NCI-H2081 (cell line): ENCODE results near the gene PHACTR3.
"Not testable (repeated sequence)": the region's sequence is repeated elsewhere in the genome, so short reads cannot be mapped to it uniquely, and the experiment has no call there.

ENCODE experiments used
- DNase-seq, 2 experiments: peaks; one replicate each; lab custom pipeline; 2025; lab: John Stamatoyannopoulos, UW

The PHACTR3 gene

DNA sequence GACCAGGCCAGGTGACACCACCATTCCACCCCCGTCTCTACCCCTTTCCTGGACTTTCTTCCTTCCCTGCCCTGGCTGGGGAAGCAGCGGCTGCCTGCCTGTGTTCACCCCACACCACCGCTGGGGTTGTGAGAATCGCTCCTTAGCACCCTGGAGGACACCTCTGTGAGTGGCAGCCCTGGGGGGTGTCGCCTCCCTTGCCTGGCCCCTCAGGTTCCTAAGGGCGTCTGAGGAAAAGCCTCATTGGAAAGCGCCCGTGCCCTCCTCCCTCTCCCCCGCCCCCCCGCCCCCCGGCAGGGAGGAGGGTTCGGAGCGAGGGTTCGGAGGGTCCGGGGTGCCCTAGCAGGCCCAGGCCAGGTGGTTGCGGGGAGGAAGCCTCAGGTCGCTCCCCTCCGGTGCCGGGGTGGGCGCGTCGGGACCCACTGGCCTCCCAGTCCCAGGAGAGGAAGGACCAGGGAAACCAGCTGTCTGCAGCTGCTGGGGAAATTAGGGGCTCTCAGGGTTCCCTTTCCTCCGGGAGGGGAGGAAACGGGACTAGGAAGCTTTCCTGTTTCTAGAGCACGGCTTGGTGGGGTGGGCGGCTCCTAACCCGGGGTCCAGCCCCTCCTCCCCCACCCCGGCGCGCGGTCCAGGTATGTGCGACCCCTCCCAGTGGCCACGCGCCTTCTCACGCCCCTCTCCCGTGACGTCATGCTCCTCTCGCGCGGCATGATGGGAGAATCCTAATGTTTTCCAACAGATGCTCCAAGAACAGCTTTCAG lies at the start of gene PHACTR3:
Gene PHACTR3 (plus strand): TSS at position 760 of the 761 bp plus-strand sequence. CDS start 475 bp downstream, outside the sequence.
- DNase-seq = no peak

GRCh38 chr20:59557733-59558529 lies 46.4 kb upstream of the PHACTR3 start:
- not testable (repeated sequence) for DNase-seq

- DNase-seq = no peak
Observed at GRCh38 chr20:59559024-59559817, 45.1 kb upstream of the PHACTR3 start.

DNA sequence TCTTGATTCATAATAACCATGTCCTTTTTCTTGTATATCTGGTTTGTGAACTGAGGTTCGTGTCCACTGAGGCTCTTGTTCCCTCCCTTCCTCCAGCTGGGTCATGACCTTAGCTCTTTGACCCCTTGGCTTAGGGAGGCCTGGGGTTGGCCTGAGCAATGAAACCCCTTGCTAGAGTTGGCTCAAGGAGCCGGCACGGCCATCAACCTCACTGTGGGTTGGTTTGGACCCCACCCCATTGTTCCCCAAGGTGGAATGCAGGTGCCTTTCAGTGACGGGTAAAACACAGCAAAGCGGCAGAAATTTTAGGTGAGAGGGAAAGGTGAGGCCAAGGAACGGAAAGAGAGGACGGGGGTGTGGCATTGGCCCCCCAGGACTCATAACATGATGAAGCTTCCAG lies 44.5 kb upstream of the PHACTR3 start:
- no peak for DNase-seq

GRCh38 chr20:59560588-59561227 lies 43.6 kb upstream of the PHACTR3 start:
- DNase-seq = no peak

DNA sequence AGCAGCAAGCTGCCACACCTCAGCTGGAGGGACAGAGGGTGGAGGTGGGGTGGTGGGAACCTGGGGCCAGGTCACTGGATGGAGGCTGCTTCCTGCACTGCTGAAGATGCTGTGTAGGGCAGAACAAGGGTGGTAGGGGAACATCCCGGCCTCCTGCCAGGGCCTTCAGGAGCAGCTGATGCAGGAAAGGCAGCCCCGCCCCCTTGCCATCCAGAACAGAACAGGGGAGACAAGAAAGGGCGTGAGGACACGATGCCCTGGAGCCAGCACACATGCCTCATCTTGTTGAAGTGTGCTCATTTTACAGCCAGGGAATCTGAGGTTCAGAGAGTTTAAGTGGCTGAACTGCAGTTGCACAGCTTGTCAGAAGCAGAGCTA lies 43.1 kb upstream of the PHACTR3 start:
- DNase-seq = no peak

GRCh38 chr20:59561614-59562277 lies 42.6 kb upstream of the PHACTR3 start:
- no peak for DNase-seq

DNA sequence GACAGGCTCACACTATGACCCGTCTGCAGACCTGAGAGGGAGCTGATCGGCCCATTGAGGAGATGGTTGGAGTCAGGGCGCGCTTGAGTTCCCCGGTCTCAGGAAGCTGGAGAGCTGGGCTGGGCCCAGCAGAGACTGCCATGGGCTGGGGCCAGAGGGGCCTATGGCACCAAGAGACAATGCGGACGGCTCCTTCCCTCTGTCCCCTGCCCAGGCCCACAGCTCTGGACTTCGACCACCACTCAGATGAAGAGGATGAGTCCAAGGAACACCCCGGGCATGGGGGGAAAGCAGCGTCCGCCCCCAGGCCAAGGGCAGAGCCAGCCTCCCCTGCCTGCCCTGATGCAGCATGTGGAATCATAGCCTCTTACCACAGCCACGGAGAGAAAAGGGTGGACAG lies 40.2 kb upstream of the PHACTR3 start:
- DNase-seq = no peak

- DNase-seq = no peak
Observed at GRCh38 chr20:59564943-59565342, 39.4 kb upstream of the PHACTR3 start.

DNA sequence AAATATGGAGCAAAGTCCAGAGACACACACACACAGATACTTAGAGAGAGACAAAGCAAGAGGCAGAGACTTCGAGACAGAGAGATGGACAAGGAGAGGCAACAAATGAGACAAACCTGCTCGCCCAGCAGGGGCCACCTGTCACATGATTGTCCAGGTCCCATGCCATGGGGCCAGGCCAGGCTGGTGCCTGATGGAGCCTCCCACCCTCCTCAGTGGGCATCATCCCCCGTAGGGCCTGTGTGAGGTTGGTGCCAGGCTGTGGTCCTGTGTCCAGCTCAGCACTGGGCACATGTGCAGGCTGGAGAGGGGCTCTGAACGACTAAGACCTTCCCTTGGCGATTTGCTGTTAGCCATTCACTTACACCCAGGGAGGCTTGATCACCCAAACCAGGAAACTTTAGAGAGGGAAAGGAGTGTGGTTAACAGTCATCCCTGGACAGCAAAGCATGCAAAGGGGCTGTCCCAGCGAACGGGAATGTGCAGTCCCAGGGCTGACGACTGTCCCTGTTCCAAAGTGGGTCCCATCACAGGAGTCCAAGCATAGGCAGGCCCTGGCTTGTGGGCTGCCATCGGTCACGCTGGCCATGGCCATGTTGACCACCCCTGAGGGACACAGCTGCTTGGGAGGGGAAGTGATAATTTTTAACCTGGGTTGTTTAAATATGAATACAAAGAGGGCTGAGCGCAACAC lies 38.4 kb upstream of the PHACTR3 start:
- DNase-seq = no peak

- no peak for DNase-seq
Observed at GRCh38 chr20:59566631-59567524, 37.5 kb upstream of the PHACTR3 start.

- DNase-seq = no peak
Observed at GRCh38 chr20:59567585-59568508, 36.5 kb upstream of the PHACTR3 start.

GRCh38 chr20:59568509-59569024 lies 35.8 kb upstream of the PHACTR3 start:
- no peak for DNase-seq

DNA sequence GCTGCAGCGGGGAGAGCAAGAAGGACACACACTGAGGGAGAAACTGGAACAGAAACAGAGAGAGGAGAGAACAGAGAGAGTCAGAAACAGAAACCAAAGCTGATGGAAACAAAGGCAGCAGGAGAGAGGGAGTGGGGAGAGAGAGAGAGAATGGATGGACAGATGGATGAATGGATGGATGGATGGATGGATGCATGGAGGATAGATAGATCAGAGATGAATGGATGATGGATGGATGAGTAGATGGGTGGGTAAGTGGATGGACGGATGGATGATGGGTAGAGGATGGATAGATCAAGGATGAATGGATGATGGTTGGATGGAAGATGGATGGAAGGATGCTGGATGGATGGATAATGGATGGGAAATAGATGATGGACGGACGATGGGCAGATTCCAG lies 35.0 kb upstream of the PHACTR3 start:
- no peak for DNase-seq

- no peak for DNase-seq
Observed at GRCh38 chr20:59571151-59571550, 33.2 kb upstream of the PHACTR3 start.

- peak; percentile 4 to 12 for DNase-seq
Observed at GRCh38 chr20:59571551-59572314, 32.6 kb upstream of the PHACTR3 start.

DNA sequence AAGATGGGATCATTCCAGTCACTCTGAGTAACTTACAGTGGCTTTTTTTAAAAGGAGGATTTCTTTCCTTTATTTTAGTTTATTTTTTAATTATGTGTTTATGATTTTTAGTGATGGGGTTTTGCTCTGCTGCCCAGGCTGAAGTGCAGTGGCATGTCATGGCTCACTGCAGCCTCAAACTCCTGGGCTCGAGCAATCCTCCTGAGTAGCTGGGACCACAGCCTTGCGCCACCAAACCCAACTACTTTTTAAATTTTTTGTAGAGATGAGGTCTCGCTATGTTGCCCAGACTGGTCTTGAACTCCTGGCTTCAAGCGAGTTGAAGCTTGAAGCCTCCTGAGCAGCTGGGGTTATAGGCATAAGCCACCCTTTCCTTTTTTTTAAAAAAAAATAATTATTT lies 31.8 kb upstream of the PHACTR3 start:
- DNase-seq = no peak

DNA sequence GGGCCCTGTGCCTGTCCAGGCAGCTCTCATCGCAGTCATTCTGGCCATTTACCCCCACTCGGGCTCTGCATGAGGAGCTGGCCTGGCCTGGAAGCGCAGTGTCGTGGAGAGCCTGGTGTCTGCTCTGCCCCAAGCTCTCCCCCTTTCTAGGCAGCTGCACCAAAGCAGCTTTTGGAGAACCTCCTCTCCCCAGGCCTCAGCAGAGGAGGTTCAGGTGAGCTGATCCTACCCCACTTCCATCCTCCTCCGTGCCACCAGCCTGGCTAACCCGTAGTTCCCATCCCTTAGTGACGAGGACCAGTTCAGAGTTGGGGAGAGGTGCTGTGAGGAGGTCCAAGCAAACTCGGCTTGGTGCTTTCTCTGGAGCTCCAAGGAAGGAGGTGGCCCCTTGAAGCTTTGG lies 30.5 kb upstream of the PHACTR3 start:
- no peak for DNase-seq
